Measurements from ENCODE around the gene DCBLD1. TPM values are rescaled to one million over a fixed set of nuclear protein-coding genes. Genes with fewer than 3 reads are reported as not detected.

DCBLD1 gene
- total RNA-seq, 2 experiments from 2014 or later = 0.08 TPM; not detected in 1

GRCh38 chr6:117552618-117553017 is 70.1 kb downstream of the DCBLD1 start:
- ChIA-PET CTCF (ENCODE audit: unreplicated experiment) (no interaction called here), POLR2A (interaction anchor here (0.6 kb wide), 1 partner anchor 186 kb away, joined by 4 read pairs; no protein-coding TSS in a partner anchor)
- BruUV-seq (replicated peaks) = no TSS peak
- H4K20me1 ChIP-seq (ENCODE audit: insufficient read depth, low read length) = no peaks in the 10 kb centered on the region
- H3K9me3 ChIP-seq (ENCODE audit: low read length) = no peaks in the 10 kb centered on the region
- H3K4me3 ChIP-seq (ENCODE audit: low read depth, low read length, poor library complexity, severe bottlenecking) = no peak overlapping the region
- DNase-seq (ENCODE audit: low spot score) = no peak
- no peaks in the 10 kb centered on the region for H3K9me2 ChIP-seq (ENCODE audit: insufficient read depth, low read length)
- H2AFZ ChIP-seq (ENCODE audit: low read length) = no peak overlapping the region
- no peaks in the 10 kb centered on the region for H3K4me1 ChIP-seq (ENCODE audit: insufficient read depth, low read length, poor library complexity, severe bottlenecking)
- no peaks in the 10 kb centered on the region for H3K36me3 ChIP-seq (ENCODE audit: insufficient read depth, low read length)
- no peak overlapping the region for H3K27ac ChIP-seq (ENCODE audit: low read depth, low read length, poor library complexity, severe bottlenecking)
- TF ChIP-seq, protein P1, sequence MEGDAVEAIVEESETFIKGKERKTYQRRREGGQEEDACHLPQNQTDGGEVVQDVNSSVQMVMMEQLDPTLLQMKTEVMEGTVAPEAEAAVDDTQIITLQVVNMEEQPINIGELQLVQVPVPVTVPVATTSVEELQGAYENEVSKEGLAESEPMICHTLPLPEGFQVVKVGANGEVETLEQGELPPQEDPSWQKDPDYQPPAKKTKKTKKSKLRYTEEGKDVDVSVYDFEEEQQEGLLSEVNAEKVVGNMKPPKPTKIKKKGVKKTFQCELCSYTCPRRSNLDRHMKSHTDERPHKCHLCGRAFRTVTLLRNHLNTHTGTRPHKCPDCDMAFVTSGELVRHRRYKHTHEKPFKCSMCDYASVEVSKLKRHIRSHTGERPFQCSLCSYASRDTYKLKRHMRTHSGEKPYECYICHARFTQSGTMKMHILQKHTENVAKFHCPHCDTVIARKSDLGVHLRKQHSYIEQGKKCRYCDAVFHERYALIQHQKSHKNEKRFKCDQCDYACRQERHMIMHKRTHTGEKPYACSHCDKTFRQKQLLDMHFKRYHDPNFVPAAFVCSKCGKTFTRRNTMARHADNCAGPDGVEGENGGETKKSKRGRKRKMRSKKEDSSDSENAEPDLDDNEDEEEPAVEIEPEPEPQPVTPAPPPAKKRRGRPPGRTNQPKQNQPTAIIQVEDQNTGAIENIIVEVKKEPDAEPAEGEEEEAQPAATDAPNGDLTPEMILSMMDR (conservative IDR thresholded peaks at IDR 0.05; ENCODE audit: low read length) = no peak
- TF ChIP-seq EZH2phosphoT487 (IDR thresholded peaks at IDR 0.05; ENCODE audit: borderline replicate concordance, low read depth, low read length) = no peak
- intact Hi-C loops (cut with micrococcal nuclease; ENCODE audit: unreplicated experiment) = no loop called here
- H3K79me2 ChIP-seq (ENCODE audit: insufficient read depth, low read depth, low read length) = no peaks in the 10 kb centered on the region
- no peak overlapping the region for H3K4me2 ChIP-seq (ENCODE audit: low read length)

DNA sequence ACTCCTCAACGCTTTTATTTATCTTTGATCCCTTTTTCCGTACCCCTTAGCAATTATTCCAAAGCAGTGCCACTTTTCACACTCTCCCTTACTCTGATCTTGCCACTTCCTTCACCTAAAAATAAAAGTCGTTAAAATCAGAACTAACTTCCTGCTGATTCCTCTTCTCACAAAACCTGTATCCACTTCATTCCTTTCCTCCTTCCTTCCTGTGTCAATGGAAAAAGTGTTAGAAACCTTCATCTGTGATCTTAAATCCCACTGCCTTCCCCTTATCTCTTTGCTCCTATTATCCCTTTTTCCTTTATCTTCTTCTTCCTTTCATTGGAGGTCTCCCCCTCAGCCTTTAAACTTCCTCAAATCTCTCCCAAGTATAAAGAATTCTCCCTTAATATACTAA is 70.7 kb downstream of the DCBLD1 start:
- no peak for TF ChIP-seq EZH2phosphoT487 (IDR thresholded peaks at IDR 0.05; ENCODE audit: borderline replicate concordance, low read depth, low read length)
- TF ChIP-seq, protein P1 (conservative IDR thresholded peaks at IDR 0.05; ENCODE audit: low read length) = no peak
- no peaks in the 10 kb centered on the region for H4K20me1 ChIP-seq (ENCODE audit: insufficient read depth, low read length)
- no peak overlapping the region for H2AFZ ChIP-seq (ENCODE audit: low read length)
- H3K4me3 ChIP-seq (ENCODE audit: low read depth, low read length, poor library complexity, severe bottlenecking) = no peak overlapping the region
- no peaks in the 10 kb centered on the region for H3K9me2 ChIP-seq (ENCODE audit: insufficient read depth, low read length)
- H3K4me1 ChIP-seq (ENCODE audit: insufficient read depth, low read length, poor library complexity, severe bottlenecking) = no peaks in the 10 kb centered on the region
- H3K27ac ChIP-seq (ENCODE audit: low read depth, low read length, poor library complexity, severe bottlenecking) = no peak overlapping the region
- POLR2A ChIA-PET = no interaction called here
- no peaks in the 10 kb centered on the region for H3K36me3 ChIP-seq (ENCODE audit: insufficient read depth, low read length)
- DNase-seq (ENCODE audit: low spot score) = no peak
- BruUV-seq (replicated peaks) = no TSS peak
- no peaks in the 10 kb centered on the region for H3K79me2 ChIP-seq (ENCODE audit: insufficient read depth, low read depth, low read length)
- CTCF ChIA-PET (ENCODE audit: unreplicated experiment) = no interaction called here
- no peak overlapping the region for H3K4me2 ChIP-seq (ENCODE audit: low read length)
- H3K9me3 ChIP-seq (ENCODE audit: low read length) = no peaks in the 10 kb centered on the region
- intact Hi-C loops (cut with micrococcal nuclease; ENCODE audit: unreplicated experiment) = no loop called here

GRCh38 chr6:117555262-117555849 is 72.9 kb downstream of the DCBLD1 start:
- Histone ChIP-seq H3K79me2 (ENCODE audit: insufficient read depth, low read depth, low read length) (no peaks in the 10 kb centered on the region), H4K20me1 (ENCODE audit: insufficient read depth, low read length) (no peaks in the 10 kb centered on the region), H3K4me2 (ENCODE audit: low read length) (no peak overlapping the region), H2AFZ (ENCODE audit: low read length) (no peak overlapping the region), H3K4me1 (ENCODE audit: insufficient read depth, low read length, poor library complexity, severe bottlenecking) (no peaks in the 10 kb centered on the region), H3K27ac (ENCODE audit: low read depth, low read length, poor library complexity, severe bottlenecking) (no peak overlapping the region), H3K36me3 (ENCODE audit: insufficient read depth, low read length) (peaks cover under 1% of the 10 kb centered on the region; the same call in 1 of the 2 replicates), H3K9me3 (ENCODE audit: low read length) (no peaks in the 10 kb centered on the region), H3K9me2 (ENCODE audit: insufficient read depth, low read length) (no peaks in the 10 kb centered on the region), H3K4me3 (ENCODE audit: low read depth, low read length, poor library complexity, severe bottlenecking) (no peak overlapping the region)
- TF ChIP-seq, protein P1 (conservative IDR thresholded peaks at IDR 0.05; ENCODE audit: low read length) = no peak
- no peak for TF ChIP-seq EZH2phosphoT487 (IDR thresholded peaks at IDR 0.05; ENCODE audit: borderline replicate concordance, low read depth, low read length)
- no peak for DNase-seq (ENCODE audit: low spot score)
- intact Hi-C loops (cut with micrococcal nuclease; ENCODE audit: unreplicated experiment) = loop anchor here (5.0 kb wide), 1 partner anchor 203 kb away; no protein-coding TSS in a partner anchor
- ChIA-PET CTCF (ENCODE audit: unreplicated experiment) (no interaction called here), POLR2A (interaction anchor here (0.6 kb wide), 1 partner anchor 375 kb away, joined by 3 read pairs; no protein-coding TSS in a partner anchor)
- BruUV-seq (replicated peaks) = no TSS peak
